ENCODE results near the gene C10orf71.

C10orf71 gene

DNA sequence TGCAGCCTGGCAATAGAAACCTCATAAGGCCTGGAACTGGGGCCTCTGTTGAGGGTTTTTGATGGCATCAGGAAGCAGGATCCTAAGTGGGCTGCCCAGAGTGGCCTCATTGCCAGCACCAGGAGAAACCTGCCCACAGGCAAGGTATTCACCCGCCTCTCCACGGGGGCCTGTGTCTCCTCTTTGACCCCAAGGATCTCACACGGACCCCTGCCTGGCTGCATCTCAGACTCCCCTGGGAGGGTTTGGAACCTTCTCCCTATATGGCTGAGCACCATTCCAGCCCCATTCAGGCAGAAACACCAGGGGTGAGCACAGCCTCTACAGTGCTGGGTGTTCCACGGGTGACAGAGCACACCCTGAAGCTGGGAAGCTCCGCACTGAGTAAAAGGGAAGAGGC, 14.6 kb upstream of the C10orf71 start:
- no peak for DNase-seq (ENCODE audit: low read depth)
- TF ChIP-seq, protein P1, sequence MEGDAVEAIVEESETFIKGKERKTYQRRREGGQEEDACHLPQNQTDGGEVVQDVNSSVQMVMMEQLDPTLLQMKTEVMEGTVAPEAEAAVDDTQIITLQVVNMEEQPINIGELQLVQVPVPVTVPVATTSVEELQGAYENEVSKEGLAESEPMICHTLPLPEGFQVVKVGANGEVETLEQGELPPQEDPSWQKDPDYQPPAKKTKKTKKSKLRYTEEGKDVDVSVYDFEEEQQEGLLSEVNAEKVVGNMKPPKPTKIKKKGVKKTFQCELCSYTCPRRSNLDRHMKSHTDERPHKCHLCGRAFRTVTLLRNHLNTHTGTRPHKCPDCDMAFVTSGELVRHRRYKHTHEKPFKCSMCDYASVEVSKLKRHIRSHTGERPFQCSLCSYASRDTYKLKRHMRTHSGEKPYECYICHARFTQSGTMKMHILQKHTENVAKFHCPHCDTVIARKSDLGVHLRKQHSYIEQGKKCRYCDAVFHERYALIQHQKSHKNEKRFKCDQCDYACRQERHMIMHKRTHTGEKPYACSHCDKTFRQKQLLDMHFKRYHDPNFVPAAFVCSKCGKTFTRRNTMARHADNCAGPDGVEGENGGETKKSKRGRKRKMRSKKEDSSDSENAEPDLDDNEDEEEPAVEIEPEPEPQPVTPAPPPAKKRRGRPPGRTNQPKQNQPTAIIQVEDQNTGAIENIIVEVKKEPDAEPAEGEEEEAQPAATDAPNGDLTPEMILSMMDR (IDR thresholded peaks at IDR 0.05; ENCODE audit: control insufficient read depth, insufficient read depth, low read depth, low read length, missing control alignments), result no peak
- no peak overlapping the region for H3K4me3 ChIP-seq (ENCODE audit: control insufficient read depth, low read depth, low read length)

DNA sequence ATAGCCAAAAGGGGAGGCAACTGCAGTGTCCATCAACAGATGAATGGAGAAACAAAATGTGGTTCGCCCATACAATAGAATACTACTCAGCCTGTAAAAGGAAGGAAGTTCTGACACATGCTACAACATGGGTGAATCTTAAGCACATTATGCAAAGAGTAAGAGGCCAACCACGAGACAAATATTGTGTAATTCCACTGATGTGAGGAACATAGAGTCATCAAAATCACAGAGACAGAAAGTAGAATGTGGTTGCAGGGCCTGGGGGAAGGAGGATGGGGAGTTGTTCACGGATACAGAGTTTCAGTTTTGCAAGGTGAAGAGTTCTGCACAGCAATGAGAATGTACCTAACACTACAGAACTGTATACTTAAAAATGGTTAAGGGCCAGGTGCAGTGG, 13.7 kb upstream of the C10orf71 start:
- no peak for DNase-seq (ENCODE audit: low read depth)
- no peak overlapping the region for H3K4me3 ChIP-seq (ENCODE audit: control insufficient read depth, low read depth, low read length)
- TF ChIP-seq, protein P1 (IDR thresholded peaks at IDR 0.05; ENCODE audit: control insufficient read depth, insufficient read depth, low read depth, low read length, missing control alignments), result no peak

DNA sequence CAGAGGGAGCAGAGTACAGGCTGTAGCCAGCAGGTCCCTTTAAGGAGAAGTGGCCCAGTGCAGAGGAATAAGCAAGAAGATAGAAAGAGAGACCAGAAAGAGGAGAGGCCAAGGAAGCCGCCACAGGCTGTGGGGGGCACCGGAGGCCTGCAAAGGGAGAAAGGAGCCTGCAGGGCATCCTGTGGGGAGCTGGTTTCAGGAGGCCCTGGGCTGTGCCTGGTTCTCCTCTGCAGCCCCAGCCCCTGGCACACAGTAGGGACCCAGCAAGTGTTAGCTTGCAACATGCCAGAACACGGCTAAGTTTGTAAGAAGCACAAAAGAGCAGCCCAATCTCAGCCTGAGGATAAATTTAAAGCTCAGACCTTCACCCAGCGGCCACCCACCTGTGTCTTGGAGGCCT, 12.3 kb upstream of the C10orf71 start:
- H3K4me3 ChIP-seq (ENCODE audit: control insufficient read depth, low read depth, low read length), result no peak overlapping the region
- DNase-seq (ENCODE audit: low read depth), result no peak
- TF ChIP-seq, protein P1 (IDR thresholded peaks at IDR 0.05; ENCODE audit: control insufficient read depth, insufficient read depth, low read depth, low read length, missing control alignments), result no peak

DNA sequence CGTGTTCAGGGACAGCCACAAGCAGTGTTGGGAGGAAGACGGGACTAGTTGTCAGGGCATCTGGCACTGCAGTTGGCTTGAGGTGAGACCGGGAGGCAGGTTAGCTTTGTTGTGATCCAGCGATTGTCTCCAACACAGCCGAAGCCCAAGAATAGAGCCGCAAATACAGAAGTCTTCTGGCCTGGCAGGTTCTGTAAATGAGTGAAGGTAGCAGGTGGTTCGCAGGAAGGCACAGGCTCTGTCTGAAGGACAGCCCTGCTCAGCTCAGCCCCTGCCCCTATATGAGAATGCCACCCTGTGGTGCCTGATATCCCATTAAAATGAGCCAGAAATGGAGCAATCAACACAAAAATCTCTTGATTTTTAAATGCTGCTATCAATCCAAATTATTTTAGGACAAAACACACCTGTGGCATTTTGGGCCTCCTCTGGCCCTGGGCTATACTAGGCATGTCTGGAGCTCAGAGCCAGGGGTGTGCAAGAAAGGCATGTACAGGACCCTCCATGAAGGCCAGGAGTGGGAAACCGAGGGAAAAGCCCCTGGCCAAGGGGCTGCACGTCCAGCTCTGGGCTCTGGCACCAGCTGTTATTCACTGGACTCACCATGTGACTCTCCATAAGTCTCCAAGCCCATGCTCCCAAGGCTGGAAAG, 11.2 kb upstream of the C10orf71 start:
- TF ChIP-seq, protein P1 (IDR thresholded peaks at IDR 0.05; ENCODE audit: control insufficient read depth, insufficient read depth, low read depth, low read length, missing control alignments), result no peak
- DNase-seq (ENCODE audit: low read depth), result no peak
- H3K4me3 ChIP-seq (ENCODE audit: control insufficient read depth, low read depth, low read length), result no peak overlapping the region

DNA sequence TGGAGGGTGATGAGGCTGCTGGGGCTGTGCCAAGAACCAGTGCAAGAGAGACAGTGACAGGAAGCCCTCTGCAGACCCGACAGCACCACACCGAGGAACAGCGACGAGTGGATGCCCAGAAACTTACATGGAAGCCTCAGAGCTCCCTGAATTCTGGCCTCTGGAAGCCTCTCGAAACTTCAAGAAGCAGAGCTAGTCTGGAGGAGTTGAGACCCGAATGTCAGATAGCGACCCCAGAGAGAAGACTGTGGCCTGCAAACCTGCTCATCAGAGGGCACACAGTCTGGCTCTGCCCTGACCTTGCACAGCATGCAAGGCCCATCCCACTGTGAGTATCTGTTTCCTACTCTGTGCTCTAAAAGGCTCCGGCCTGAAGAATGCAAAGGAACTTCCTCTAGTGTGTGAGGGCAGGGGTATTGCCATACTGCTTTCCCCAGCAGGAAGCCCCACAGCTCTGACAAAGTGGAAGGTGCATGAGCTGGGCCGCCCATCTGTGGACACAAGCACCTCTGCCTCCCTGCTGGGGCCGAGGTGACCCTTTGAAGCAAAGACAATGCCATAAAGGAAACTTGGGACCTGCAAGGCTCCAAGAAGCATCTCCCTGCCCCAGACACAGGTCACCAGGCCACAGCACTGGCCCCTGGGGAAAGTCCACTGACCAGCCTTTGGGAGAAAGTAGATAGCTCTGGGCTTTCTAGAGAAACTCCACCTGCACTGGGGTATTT, 10.5 kb upstream of the C10orf71 start:
- DNase-seq (ENCODE audit: low read depth), result no peak
- no peak overlapping the region for H3K4me3 ChIP-seq (ENCODE audit: control insufficient read depth, low read depth, low read length)
- TF ChIP-seq, protein P1 (IDR thresholded peaks at IDR 0.05; ENCODE audit: control insufficient read depth, insufficient read depth, low read depth, low read length, missing control alignments), result no peak

DNA sequence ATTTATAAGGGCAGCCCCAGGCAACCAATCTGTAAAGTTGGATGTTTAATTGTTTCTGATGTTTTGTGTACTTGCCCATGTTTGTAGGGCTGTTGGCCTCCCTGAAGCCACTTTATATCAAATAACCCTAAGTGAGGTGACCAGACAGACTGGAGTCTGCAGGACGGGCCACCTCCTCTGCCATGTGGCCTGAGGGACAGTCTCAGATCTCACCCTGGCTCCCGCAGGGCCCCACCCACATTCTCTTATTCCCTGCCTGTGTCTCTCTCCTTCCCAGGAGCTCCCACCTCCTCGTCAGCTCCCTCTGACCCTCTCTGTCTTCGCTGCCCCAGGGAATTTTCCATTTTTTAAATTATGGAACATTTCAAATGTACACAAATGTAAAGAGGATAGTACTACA, 9.5 kb upstream of the C10orf71 start:
- no peak overlapping the region for H3K4me3 ChIP-seq (ENCODE audit: control insufficient read depth, low read depth, low read length)
- TF ChIP-seq, protein P1 (IDR thresholded peaks at IDR 0.05; ENCODE audit: control insufficient read depth, insufficient read depth, low read depth, low read length, missing control alignments), result no peak
- DNase-seq (ENCODE audit: low read depth), result no peak

Data from AG09309 (cell line).